Measurements from ENCODE around the gene TNFSF13.

The TNFSF13 gene

DNA sequence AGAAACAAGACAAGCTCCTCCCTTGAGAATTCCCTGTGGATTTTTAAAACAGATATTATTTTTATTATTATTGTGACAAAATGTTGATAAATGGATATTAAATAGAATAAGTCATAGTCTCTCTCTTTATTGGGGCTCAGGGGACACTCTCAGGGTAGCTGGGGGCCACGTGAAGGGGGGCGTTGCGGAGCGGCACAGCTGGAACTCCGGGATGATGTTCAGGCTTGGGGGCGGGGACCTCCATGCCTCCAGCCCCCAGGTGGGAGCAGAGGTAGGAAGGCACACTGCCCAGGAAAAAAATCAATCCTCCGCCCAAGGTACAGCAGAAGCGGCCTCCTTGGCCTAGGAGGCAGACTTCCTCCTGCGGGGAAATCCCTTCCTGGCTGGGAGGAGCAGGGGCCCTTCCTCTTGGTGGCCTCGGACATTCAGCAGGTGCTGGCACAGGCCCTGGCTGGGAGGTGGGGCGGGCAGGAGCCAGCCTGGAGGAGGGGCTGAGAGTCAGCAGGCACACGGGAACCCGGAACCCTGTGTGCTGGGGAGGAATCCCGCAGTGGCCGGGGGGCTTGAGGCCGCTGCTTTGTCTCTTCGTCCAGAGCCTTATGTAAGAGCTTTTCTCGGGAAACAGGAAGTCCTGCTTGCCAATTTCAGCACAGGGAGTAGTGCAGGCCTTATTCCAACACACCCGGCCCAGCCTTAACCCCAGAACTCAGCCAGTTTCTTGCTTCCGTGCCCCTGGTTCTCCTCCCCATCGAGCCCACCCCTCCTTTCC, 591 bp upstream of the TNFSF13 start:
- TF ChIP-seq, protein P1, sequence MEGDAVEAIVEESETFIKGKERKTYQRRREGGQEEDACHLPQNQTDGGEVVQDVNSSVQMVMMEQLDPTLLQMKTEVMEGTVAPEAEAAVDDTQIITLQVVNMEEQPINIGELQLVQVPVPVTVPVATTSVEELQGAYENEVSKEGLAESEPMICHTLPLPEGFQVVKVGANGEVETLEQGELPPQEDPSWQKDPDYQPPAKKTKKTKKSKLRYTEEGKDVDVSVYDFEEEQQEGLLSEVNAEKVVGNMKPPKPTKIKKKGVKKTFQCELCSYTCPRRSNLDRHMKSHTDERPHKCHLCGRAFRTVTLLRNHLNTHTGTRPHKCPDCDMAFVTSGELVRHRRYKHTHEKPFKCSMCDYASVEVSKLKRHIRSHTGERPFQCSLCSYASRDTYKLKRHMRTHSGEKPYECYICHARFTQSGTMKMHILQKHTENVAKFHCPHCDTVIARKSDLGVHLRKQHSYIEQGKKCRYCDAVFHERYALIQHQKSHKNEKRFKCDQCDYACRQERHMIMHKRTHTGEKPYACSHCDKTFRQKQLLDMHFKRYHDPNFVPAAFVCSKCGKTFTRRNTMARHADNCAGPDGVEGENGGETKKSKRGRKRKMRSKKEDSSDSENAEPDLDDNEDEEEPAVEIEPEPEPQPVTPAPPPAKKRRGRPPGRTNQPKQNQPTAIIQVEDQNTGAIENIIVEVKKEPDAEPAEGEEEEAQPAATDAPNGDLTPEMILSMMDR (conservative IDR thresholded peaks at IDR 0.05; ENCODE audit: low read depth) = no peak
- peak; percentile 55 for DNase-seq (ENCODE audit: low spot score)
- CTCF ChIA-PET = interaction anchor here (0.9 to 2.7 kb wide), 3 partner anchors 43 to 121 kb away, joined by 3 to 14 read pairs (median 5); no protein-coding TSS in a partner anchor
- H3K27ac ChIP-seq = peak overlapping the region; percentile 95
- POLR2A ChIA-PET (ENCODE audit: low non-redundant PET) = interaction anchor here (0.6 kb wide), 1 partner anchor 100 kb away, joined by 4 read pairs; no protein-coding TSS in a partner anchor

DNA sequence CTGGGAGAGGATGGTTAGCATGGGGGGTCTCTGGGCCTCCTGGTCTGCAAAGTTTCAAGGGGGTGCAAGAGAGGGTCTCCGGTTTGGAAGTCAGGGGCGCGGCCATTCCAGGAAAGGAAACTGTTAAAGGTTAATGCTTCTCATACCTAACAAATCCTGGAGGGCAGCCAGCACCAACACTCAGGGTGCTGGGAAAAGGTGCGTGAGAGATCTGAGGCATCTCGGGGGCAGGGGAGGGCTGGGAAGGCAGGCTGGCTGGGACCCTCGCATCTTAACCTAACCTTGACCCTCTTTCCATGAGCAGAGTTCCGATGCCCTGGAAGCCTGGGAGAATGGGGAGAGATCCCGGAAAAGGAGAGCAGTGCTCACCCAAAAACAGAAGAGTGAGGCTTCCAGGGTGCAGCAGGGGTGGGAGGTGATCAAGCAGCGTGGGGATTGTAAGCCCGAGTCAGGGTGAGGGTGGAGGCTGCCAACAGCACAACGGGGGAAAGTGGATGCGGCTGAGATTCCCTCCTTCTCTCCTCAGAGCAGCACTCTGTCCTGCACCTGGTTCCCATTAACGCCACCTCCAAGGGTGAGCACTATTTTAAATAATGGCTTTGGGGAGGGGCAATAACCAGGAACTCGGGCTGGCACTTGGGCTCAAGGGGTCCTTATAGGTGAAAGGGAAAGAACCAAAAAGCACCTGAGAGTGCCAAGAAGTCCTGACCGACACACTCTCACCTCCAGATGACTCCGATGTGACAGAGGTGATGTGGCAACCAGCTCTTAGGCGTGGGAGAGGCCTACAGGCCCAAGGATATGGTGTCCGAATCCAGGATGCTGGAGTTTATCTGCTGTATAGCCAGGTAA, 996 bp downstream of the TNFSF13 start:
- TF ChIP-seq, protein P1 (conservative IDR thresholded peaks at IDR 0.05; ENCODE audit: low read depth) = no peak
- ChIA-PET CTCF (interaction anchor here (0.7 to 3.1 kb wide), 12 partner anchors 11 to 149 kb away, joined by 3 to 28 read pairs (median 6); partner anchors contain the start of genes FGF11 and TNFSF12), POLR2A (ENCODE audit: low non-redundant PET) (interaction anchor here (0.5 to 1.0 kb wide), 2 partner anchors 44 to 118 kb away, joined by 3 to 10 read pairs; no protein-coding TSS in a partner anchor)
- DNase-seq (ENCODE audit: low spot score) = no peak
- peak overlapping the region; percentile 95 for H3K27ac ChIP-seq

DNA sequence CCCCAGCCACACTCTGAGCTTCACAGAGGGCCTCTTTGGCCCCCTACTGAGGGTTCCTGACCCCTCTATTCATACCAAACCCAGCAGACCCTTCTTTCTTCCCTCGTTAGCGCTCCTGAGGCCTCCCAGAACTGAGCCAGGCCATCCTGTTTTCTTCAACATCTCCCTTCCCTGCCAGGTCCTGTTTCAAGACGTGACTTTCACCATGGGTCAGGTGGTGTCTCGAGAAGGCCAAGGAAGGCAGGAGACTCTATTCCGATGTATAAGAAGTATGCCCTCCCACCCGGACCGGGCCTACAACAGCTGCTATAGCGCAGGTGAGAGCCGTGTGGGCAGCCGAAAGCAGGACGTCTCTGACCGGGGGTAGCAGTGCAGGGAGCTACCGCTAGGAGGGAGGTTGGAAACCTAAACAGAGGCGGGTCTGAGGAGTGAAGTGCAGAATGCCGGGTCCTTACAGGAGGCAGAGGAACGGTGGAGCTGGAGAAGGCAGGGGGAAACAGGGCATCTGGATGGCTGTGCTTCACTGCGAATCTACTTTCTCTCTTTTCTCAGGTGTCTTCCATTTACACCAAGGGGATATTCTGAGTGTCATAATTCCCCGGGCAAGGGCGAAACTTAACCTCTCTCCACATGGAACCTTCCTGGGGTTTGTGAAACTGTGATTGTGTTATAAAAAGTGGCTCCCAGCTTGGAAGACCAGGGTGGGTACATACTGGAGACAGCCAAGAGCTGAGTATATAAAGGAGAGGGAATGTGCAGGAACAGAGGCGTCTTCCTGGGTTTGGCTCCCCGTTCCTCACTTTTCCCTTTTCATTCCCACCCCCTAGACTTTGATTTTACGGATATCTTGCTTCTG, 1.9 kb downstream of the TNFSF13 start:
- no peak for DNase-seq (ENCODE audit: low spot score)
- POLR2A ChIA-PET (ENCODE audit: low non-redundant PET) = interaction anchor here (0.5 to 1.4 kb wide), 8 partner anchors 45 to 204 kb away, joined by 3 to 10 read pairs (median 3); partner anchors contain the start of genes TMEM102 and TP53
- CTCF ChIA-PET = interaction anchor here (0.6 to 3.1 kb wide), 20 partner anchors 12 to 235 kb away, joined by 3 to 28 read pairs (median 4); partner anchors contain the start of genes FGF11 and TNFSF12
- TF ChIP-seq, protein P1 (conservative IDR thresholded peaks at IDR 0.05; ENCODE audit: low read depth) = no peak
- H3K27ac ChIP-seq = peak overlapping the region; percentile 95

DNA sequence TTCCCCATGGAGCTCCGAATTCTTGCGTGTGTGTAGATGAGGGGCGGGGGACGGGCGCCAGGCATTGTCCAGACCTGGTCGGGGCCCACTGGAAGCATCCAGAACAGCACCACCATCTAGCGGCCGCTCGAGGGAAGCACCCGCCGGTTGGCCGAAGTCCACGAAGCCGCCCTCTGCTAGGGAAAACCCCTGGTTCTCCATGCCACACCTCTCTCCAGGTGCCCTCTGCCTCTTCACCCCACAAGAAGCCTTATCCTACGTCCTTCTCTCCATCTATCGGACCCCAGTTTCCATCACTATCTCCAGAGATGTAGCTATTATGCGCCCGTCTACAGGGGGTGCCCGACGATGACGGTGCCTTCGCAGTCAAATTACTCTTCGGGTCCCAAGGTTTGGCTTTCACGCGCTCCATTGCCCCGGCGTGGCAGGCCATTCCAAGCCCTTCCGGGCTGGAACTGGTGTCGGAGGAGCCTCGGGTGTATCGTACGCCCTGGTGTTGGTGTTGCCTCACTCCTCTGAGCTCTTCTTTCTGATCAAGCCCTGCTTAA, 2.6 kb downstream of the TNFSF13 start:
- peak overlapping the region; percentile 95 for H3K27ac ChIP-seq
- TF ChIP-seq, protein P1 (conservative IDR thresholded peaks at IDR 0.05; ENCODE audit: low read depth) = peak; percentile 84
- POLR2A ChIA-PET (ENCODE audit: low non-redundant PET) = interaction anchor here (0.6 to 1.4 kb wide), 6 partner anchors 48 to 205 kb away, joined by 3 to 4 read pairs (median 3); partner anchors contain the start of genes TMEM102 and TP53

DNA sequence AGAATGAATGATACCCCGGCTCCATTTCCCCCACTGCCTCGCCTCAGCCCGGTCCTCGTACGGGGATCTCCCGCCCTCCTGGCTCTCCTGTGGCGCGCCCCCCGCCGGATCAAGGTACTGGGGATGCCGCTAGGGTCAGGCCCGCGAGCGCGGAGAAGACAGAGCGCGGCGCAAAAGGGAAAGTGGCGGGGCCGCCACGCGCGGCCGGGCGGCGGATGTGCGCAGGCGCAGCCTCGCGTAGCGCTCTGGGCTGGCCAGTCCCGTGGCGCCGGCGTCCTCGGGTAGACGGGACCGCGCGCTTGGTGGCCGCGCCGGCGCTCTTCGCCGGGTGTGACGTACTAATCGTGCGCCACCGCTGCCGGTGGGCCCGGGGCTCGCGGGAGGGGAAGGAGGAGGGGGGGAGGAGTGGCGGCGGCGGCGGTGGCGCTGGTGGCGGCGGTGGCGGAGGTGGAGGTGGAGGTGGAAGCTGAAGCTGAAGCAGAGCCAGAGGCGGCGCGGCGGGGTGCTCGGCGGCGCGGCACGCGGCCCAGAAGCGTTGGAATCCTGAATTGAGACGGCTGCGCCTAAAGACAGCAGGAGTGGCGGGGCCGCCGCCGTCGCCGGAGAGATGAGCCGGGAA, 3.1 kb downstream of the TNFSF13 start, which contains the start of gene SENP3:
Gene SENP3, plus strand, starts transcription at position 331 of the 619 bp plus-strand sequence. CDS start 1,158 bp downstream, outside the sequence.
- peak; percentile 96 for DNase-seq (ENCODE audit: low spot score)
- POLR2A ChIA-PET (ENCODE audit: low non-redundant PET) = interaction anchor here (0.6 to 1.4 kb wide), 3 partner anchors 126 to 130 kb away, joined by 3 read pairs; partner anchors contain the start of genes TMEM102 and TP53
- CTCF ChIA-PET = interaction anchor here (0.5 to 3.1 kb wide), 9 partner anchors 8 to 176 kb away, joined by 3 to 28 read pairs (median 3); partner anchors contain the start of gene FGF11

More for the DNA sequence above, 2.6 kb downstream of the TNFSF13 start:
- peak; percentile 97 for DNase-seq (ENCODE audit: low spot score)
- CTCF ChIA-PET = interaction anchor here (0.5 to 3.1 kb wide), 21 partner anchors 9 to 236 kb away, joined by 3 to 28 read pairs (median 4); partner anchors contain the start of genes FGF11 and TNFSF12

More for the DNA sequence above, 3.1 kb downstream of the TNFSF13 start, which contains the start of gene SENP3:
- peak within 1 kb of the TSS; percentile 95 for H3K27ac ChIP-seq
- TF ChIP-seq, protein P1 (conservative IDR thresholded peaks at IDR 0.05; ENCODE audit: low read depth) = no peak

Data from RWPE1 (cell line).